ENCODE results near the gene MAP6.
"Not testable (repeated sequence)": the region's sequence is repeated elsewhere in the genome, so short reads cannot be mapped to it uniquely, and the experiment has no call there.

MAP6 gene

GRCh38 chr11:75591966-75592365, 76.9 kb downstream of the MAP6 start:
- no peak for DNase-seq (ENCODE audit: low read depth in 2 of 2)

DNA sequence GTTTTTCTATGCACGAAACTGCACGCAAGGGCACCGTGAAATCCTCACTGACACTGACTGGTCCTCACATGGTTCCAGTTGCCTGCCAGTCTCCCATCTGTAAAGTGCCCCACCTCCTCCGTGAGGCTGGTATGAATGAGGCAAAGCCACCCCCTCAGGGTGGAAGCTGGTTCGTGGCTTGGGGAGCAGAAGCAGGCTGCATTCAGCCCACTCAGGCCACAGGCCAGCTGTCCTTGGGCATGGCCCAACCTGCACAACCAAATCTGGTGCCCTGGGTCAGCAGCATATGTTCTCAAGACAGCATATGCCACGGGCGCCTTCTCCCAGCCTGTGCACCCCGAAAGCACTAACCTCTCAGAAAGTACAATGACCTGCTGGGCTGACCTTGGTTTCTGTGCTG, 77.5 kb downstream of the MAP6 start:
- no peak for DNase-seq (ENCODE audit: low read depth in 2 of 2)

- DNase-seq (ENCODE audit: low read depth in 2 of 2): no peak
These were observed 78.9 kb downstream of the MAP6 start for GRCh38 chr11:75589933-75590332.

GRCh38 chr11:75589051-75589450, 79.8 kb downstream of the MAP6 start:
- no peak for DNase-seq (ENCODE audit: low read depth in 2 of 2)

GRCh38 chr11:75588051-75588481, 80.8 kb downstream of the MAP6 start:
- DNase-seq (ENCODE audit: low read depth in 2 of 2): no peak

- DNase-seq (ENCODE audit: low read depth in 2 of 2): no peak
These were observed 82.4 kb downstream of the MAP6 start for GRCh38 chr11:75586395-75586794.

DNA sequence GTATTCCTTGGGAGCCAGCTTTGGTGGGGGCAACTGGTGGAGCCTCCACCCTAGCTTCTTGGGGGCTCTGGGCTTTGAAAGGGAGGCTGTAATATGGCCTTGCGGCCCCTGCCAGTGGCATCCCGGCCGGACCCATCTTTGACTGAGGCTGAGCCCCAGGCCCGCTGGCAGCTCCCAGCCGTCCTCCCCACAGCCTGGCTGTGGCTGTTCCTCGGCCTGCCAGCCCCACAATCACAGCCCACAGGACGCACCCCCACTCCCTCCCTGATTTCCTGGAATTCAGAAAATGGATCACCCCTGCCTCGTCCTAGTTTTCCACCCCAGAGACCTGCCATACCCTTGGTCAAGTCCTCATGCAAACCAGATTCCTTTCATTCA, 83.6 kb downstream of the MAP6 start:
- no peak for DNase-seq (ENCODE audit: low read depth in 2 of 2)

GRCh38 chr11:75584659-75585292, 84.1 kb downstream of the MAP6 start:
- not testable (repeated sequence) for DNase-seq (ENCODE audit: low read depth in 2 of 2)

DNA sequence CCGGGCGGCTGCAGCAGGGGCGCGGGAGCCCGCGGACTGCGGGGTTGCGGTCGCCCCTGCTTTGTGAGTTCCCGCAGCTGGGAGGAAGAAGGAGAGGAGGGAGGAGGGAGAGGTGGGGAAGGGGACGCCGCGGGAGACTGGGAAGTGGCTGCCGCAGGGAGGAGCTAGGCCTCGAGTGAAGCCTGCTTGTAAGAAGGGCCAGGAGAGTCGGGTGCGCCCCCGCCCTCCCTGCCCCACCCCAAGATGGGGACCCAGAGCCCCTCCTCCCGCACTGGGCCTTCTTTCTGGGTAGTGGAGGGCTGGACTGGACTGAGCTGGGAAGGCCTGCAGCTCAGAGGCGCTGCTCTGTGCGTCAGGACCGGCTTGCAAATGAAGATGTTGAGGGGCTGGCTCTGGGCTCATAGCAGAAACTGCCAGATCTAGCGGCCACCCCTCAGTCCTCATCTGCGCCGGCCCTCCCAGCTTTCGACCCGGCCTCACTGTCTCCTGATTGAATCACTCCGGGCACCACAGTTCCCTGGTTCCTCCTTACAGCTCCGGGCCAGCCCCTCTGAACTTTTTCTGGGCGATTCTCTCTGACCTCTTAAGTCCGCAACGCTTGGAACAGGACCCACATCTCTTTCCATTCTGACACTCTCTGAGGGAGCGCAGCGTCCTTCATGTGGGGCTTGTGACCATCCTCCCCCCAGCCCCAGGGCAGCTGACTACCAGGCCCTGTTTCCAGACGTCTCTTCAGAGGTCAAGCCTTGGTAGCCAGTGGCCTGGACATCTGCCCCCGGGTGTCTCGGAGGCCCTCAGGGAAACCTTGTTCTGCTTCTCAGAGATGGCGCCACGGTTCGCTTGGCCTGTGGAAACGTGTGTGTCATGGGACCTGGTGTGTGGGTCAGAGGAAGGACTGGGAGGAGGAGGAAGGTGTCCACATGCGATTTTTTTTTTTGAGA, 84.8 kb downstream of the MAP6 start:
- no peak for DNase-seq (ENCODE audit: low read depth in 2 of 2)

DNA sequence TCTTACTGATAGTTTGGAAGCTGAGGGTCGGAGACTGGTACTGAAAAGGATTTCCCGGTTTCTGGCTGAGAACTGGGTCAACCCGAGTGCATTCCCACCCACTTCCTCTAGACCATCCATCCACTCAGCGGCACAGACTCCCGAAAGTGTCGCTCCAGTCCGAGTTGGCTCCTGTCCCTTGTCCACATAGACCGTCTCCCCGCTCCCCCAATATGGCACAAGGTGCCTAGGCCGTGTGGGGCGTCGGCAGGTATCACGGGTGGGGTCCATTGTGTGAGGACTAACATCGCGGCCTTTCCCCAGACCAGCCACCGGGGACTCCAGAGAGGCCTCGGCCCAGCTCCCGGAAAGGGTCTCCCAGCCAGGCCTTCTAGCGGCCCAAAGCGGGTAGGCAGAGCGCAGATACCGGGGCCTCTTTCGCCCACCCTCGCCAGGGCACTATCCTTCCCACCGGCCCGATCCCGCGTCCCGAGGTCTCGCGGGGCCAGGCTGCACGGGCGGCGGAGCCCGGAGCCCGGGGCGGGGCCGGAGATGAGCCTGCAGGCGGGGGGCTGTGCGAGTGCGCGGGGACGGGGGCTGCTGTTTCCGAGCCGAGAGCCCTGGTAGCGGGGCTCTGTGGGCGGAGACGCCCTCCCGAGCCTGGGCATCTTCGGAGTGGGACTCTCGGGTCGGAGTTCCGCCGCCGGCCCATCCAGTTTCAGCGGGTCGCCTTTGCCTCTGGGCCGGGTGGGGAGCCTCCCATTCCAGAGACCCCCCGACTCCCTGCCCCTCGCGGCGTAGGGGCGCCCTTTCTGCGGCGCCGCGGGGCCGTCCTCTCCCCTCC, 85.7 kb downstream of the MAP6 start:
- DNase-seq (ENCODE audit: low read depth in 2 of 2): peak in 1 of 2 donors; percentile 63

DNA sequence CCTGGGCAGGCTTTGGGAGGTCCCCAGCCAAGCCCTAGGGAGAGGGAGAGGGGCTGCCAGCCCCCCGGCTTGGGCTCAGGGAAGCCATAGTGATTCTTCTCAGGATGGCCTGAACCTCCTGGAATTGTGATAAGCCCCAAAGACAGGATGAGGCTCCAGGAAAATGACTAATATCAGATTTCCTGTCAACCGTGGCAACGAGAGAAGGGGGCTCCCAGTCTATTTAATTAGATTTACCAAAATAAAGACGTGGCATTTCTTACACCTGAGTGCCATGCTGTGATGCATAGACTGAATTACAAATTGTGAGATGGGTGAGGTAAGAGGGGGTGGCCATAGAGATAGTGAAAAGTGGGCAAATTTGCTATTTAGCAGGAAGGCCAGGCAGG, 86.3 kb downstream of the MAP6 start:
- DNase-seq (ENCODE audit: low read depth in 2 of 2): no peak

DNA sequence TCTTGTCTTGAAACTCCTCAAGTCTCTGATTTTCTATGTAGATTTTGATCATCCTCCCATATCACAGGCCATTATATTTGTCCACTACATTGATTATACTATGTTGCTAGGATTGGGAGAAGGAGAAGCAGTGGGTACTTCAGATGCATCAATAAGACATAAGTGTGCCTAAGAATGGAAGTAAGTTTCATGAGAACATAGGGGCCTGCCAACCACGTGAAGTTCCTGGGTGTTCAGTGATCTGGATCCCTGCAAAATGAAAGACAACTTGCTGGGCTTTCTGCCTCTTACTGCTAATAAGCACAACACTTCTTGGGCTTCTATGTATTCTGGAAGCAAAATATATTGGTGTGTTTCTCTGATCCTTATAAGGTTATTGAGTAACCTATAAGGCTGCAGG, 89.0 kb downstream of the MAP6 start:
- DNase-seq (ENCODE audit: low read depth in 2 of 2): no peak

DNA sequence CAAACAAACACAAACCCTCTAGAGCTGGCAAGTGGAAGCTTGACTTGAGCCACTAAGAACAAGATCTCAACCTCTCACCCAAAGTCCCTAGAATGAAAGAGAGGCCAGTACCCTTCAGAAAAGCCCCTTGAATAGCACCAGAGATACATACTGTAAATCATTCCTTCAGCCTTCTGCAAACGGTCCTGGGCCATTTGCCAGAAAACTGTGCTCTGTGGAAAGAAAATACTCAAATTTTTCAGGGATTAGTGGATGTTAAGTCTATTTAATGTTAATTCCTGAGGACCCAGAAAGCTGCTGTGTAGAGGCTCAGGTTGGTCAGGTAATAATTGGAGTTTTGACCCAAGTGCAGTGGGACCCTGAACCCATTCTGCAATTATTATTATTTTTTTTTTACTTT, 89.9 kb downstream of the MAP6 start:
- DNase-seq (ENCODE audit: low read depth in 2 of 2): no peak

GRCh38 chr11:75577207-75577606, 91.6 kb downstream of the MAP6 start:
- peak in 1 of 2 donors; percentile 38 for DNase-seq (ENCODE audit: low read depth in 2 of 2)

GRCh38 chr11:75576499-75576918, 92.3 kb downstream of the MAP6 start:
- no peak for DNase-seq (ENCODE audit: low read depth in 2 of 2)

GRCh38 chr11:75576017-75576416, 92.8 kb downstream of the MAP6 start:
- no peak for DNase-seq (ENCODE audit: low read depth in 2 of 2)

DNA sequence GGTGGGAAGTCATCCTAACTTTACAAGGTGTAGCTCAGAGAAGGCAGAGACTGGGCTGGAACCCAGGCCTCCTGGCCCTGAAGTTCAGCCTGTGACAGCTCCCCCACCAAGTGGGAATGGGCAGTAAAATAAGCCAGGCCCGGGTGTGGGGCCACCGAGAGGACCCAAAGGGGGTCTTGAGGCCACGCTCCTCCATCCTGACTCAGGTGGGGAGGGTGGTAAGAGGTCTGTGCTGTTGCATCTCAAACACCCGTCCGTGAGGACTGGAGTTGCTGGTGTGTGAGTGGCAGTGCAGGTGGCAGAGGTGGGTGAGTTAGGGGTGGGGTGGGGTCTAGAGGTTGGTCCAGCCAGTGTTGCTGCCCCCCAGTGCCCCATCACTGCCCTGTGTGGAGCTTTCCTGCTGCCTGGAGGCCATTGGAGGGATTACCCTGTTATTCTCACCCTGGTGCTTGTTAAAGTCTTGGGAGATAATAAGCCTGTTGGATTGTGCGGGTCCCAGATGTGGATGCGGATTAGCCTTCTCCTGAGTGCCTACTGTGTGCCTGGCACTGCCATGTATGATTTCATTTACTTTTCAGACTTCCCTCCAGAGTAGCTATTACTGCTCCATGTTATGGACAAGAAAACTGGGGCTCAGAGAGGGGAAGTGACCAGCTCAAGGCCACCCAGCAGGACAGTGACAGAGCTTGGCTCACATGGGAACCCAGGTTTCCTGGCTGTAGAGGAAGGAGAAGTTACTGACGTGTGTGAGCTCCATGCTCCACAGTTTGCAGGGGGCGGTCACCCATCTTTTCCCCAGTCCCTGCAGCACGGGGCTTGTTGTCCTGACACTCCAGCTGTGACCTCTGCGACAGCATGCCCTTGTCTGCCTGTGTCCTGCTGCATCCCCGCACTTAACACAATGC, 93.9 kb downstream of the MAP6 start:
- no peak for DNase-seq (ENCODE audit: low read depth in 2 of 2)

DNA sequence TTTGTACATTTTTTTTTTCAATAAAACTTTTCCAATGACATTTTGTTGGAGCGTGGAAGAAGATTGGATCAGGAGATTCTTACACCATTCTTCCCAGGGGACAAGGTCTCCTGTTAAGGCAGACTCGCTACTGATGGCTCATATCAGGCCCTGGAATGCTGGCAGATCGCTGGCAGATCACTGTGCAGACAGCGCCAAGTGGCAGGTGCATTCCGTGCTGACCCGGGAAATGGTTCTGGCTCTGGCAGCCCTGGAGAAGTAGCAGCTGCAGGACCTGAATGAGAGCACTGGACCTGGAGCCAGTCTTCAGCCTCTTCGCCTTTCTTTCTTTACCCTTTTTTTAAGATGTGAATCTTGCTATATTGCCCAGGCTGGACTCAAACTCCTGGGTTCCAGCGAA, 96.1 kb downstream of the MAP6 start:
- DNase-seq (ENCODE audit: low read depth in 2 of 2): no peak

GRCh38 chr11:75571625-75572024, 97.2 kb downstream of the MAP6 start:
- DNase-seq (ENCODE audit: low read depth in 2 of 2): no peak

- no peak for DNase-seq (ENCODE audit: low read depth in 2 of 2)
These were observed 98.2 kb downstream of the MAP6 start for GRCh38 chr11:75570559-75571139.

Measured in stimulated activated CD4-positive, alpha-beta T cell treated with anti-CD3 and anti-CD28 coated beads, Interleukin-15, amount 100 ng/mL, for 48 hours (primary cell).